ENCODE measurements around the gene MS4A8.

DNA sequence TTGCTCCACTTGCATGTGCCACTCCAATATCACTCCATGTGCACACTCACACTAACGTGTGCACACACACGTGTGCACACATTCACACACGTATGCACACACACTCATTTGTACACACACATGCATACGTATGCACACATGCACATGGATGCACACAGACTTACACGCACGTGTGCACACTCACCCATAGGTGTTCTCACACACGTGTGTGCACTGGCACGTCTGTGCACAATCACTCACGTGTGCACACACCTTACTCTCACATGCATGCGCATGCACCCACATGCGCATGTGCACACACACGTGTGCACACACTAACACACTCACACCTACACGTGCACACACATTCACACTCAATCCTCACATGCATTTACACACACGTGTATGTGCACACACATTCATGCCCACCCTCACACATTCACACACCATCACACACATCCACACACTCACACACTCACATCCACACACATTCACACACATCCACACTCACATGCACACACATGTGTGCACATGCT, 48.0 kb downstream of the MS4A8 start:
- TF ChIP-seq, protein P1, sequence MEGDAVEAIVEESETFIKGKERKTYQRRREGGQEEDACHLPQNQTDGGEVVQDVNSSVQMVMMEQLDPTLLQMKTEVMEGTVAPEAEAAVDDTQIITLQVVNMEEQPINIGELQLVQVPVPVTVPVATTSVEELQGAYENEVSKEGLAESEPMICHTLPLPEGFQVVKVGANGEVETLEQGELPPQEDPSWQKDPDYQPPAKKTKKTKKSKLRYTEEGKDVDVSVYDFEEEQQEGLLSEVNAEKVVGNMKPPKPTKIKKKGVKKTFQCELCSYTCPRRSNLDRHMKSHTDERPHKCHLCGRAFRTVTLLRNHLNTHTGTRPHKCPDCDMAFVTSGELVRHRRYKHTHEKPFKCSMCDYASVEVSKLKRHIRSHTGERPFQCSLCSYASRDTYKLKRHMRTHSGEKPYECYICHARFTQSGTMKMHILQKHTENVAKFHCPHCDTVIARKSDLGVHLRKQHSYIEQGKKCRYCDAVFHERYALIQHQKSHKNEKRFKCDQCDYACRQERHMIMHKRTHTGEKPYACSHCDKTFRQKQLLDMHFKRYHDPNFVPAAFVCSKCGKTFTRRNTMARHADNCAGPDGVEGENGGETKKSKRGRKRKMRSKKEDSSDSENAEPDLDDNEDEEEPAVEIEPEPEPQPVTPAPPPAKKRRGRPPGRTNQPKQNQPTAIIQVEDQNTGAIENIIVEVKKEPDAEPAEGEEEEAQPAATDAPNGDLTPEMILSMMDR (IDR thresholded peaks at IDR 0.05): no peak
- TF ChIP-seq POLR2A (IDR thresholded peaks at IDR 0.05): no peak

Measured in Peyer's patch (tissue), 4 donors.